IPS DF 6.9 (cell line): ENCODE data around the gene SLC18B1.

Source experiments
- DNase-seq: peaks from one replicate; pipeline ENCODE4 v3.0.0-alpha.2; 2013; ENCODE audit warnings: low read depth, low spot score
- H3K27ac ChIP-seq: one replicate; pipeline ENCODE4 v1.5.1; 2013; ENCODE audit warnings: low read length, control low read depth
- H3K27me3 ChIP-seq: 2 replicates; pipeline ENCODE4 v1.6.1; 2013; ENCODE audit warnings: mild to moderate bottlenecking, low read length; ENCODE audit not compliant: control insufficient read depth, insufficient read depth
- H3K36me3 ChIP-seq: 2 replicates; pipeline ENCODE4 v1.6.1; 2013; ENCODE audit warnings: low read length; ENCODE audit not compliant: control insufficient read depth, insufficient read depth
- H3K4me1 ChIP-seq: 2 replicates; pipeline ENCODE4 v1.6.1; 2013; ENCODE audit warnings: low read length; ENCODE audit not compliant: control insufficient read depth, insufficient read depth
- H3K4me3 ChIP-seq: 2 replicates; pipeline ENCODE4 v1.5.1; 2013; ENCODE audit warnings: mild to moderate bottlenecking, low read length
- H3K9me3 ChIP-seq: 2 replicates; pipeline ENCODE4 v1.6.1; 2013; ENCODE audit warnings: low read length, inconsistent platforms; ENCODE audit not compliant: control insufficient read depth, insufficient read depth
- WGBS: extraction: QIAGEN DNeasy Blood & Tissue Kit; methylation state at CpG from one replicate; pipeline ENCODE4 v1.1.7; 2013; ENCODE audit warnings: mixed read lengths, missing lambda C conversion rate; ENCODE audit not compliant: insufficient read length, insufficient coverage; 5-methylcytosine and 5-hydroxymethylcytosine counted together

The SLC18B1 gene

GRCh38 chr6:132726608-132726975 lies 71.8 kb downstream of the SLC18B1 start:
- Histone ChIP-seq H3K4me3 (no peak overlapping the region), H3K4me1 (no peaks in the 10 kb centered on the region), H3K27me3 (no peaks in the 10 kb centered on the region), H3K27ac (no peak overlapping the region), H3K9me3 (no peaks in the 10 kb centered on the region), H3K36me3 (no peaks in the 10 kb centered on the region)
- no peak for DNase-seq
- no CpG with 5 or more reads among the region's 4 CpGs for WGBS

GRCh38 chr6:132725947-132726607 lies 72.4 kb downstream of the SLC18B1 start:
- no CpG with 5 or more reads among the region's 6 CpGs for WGBS
- no peaks in the 10 kb centered on the region for H3K27me3 ChIP-seq

GRCh38 chr6:132725471-132725870 lies 73.0 kb downstream of the SLC18B1 start:
- Histone ChIP-seq H3K27me3 (no peaks in the 10 kb centered on the region), H3K9me3 (no peaks in the 10 kb centered on the region), H3K36me3 (no peaks in the 10 kb centered on the region), H3K27ac (no peak overlapping the region), H3K4me1 (no peaks in the 10 kb centered on the region), H3K4me3 (no peak overlapping the region)
- 100% methylated on average over 1 of the region's 6 CpGs for WGBS
- DNase-seq = no peak

More at GRCh38 chr6:132725947-132726607, 72.4 kb downstream of the SLC18B1 start:
- H3K4me3 ChIP-seq = no peak overlapping the region
- no peak for DNase-seq
- H3K36me3 ChIP-seq = no peaks in the 10 kb centered on the region
- H3K4me1 ChIP-seq = no peaks in the 10 kb centered on the region
- H3K9me3 ChIP-seq = no peaks in the 10 kb centered on the region
- no peak overlapping the region for H3K27ac ChIP-seq

GRCh38 chr6:132719736-132720448 lies 78.5 kb downstream of the SLC18B1 start:
- Histone ChIP-seq H3K9me3 (no peaks in the 10 kb centered on the region), H3K27me3 (no peaks in the 10 kb centered on the region), H3K36me3 (no peaks in the 10 kb centered on the region), H3K4me3 (no peak overlapping the region), H3K4me1 (no peaks in the 10 kb centered on the region), H3K27ac (no peak overlapping the region)
- no peak for DNase-seq
- WGBS = no CpG with 5 or more reads among the region's 10 CpGs
